ENCODE measurements around the gene INSRR.

Gene INSRR

GRCh38 chr1:156845055-156845952, 13.6 kb downstream of the INSRR start:
- no peak for FAIRE-seq
- DNase-seq (ENCODE audit: insufficient read length, low spot score) = no peak
- no peak for TF ChIP-seq POLR2A (IDR thresholded peaks at IDR 0.05; ENCODE audit: low read depth, low read length)

- TF ChIP-seq POLR2A (IDR thresholded peaks at IDR 0.05; ENCODE audit: low read depth, low read length) = no peak
- DNase-seq (ENCODE audit: insufficient read length, low spot score) = no peak
- FAIRE-seq = no peak
Observed at GRCh38 chr1:156844638-156845037, 14.3 kb downstream of the INSRR start.

- no peak for FAIRE-seq
- DNase-seq (ENCODE audit: insufficient read length, low spot score) = no peak
- no peak for TF ChIP-seq POLR2A (IDR thresholded peaks at IDR 0.05; ENCODE audit: low read depth, low read length)
Observed at GRCh38 chr1:156844102-156844501, 14.8 kb downstream of the INSRR start.

GRCh38 chr1:156842618-156843300, 16.2 kb downstream of the INSRR start:
- FAIRE-seq = no peak
- no peak for TF ChIP-seq POLR2A (IDR thresholded peaks at IDR 0.05; ENCODE audit: low read depth, low read length)
- DNase-seq (ENCODE audit: insufficient read length, low spot score) = no peak

GRCh38 chr1:156841295-156841855, 17.5 kb downstream of the INSRR start:
- DNase-seq (ENCODE audit: insufficient read length, low spot score) (no peak), FAIRE-seq (no peak)
- TF ChIP-seq POLR2A (IDR thresholded peaks at IDR 0.05; ENCODE audit: low read depth, low read length) = no peak

GRCh38 chr1:156840898-156841279, 18.0 kb downstream of the INSRR start:
- no peak for DNase-seq (ENCODE audit: insufficient read length, low spot score)
- no peak for FAIRE-seq
- no peak for TF ChIP-seq POLR2A (IDR thresholded peaks at IDR 0.05; ENCODE audit: low read depth, low read length)

- TF ChIP-seq POLR2A (IDR thresholded peaks at IDR 0.05; ENCODE audit: low read depth, low read length) = no peak
- FAIRE-seq (no peak), DNase-seq (ENCODE audit: insufficient read length, low spot score) (no peak)
Observed at GRCh38 chr1:156840186-156840897, 18.6 kb downstream of the INSRR start.

GRCh38 chr1:156839426-156840109, 19.3 kb downstream of the INSRR start:
- DNase-seq (ENCODE audit: insufficient read length, low spot score) (no peak), FAIRE-seq (no peak)
- no peak for TF ChIP-seq POLR2A (IDR thresholded peaks at IDR 0.05; ENCODE audit: low read depth, low read length)

- no peak for TF ChIP-seq POLR2A (IDR thresholded peaks at IDR 0.05; ENCODE audit: low read depth, low read length)
- DNase-seq (ENCODE audit: insufficient read length, low spot score) = peak; percentile 52
- no peak for FAIRE-seq
Observed at GRCh38 chr1:156838972-156839371, 19.9 kb downstream of the INSRR start.

GRCh38 chr1:156836892-156837291, 22.0 kb downstream of the INSRR start:
- FAIRE-seq = no peak
- DNase-seq (ENCODE audit: insufficient read length, low spot score) = no peak
- no peak for TF ChIP-seq POLR2A (IDR thresholded peaks at IDR 0.05; ENCODE audit: low read depth, low read length)

GRCh38 chr1:156836041-156836654, 22.8 kb downstream of the INSRR start:
- DNase-seq (ENCODE audit: insufficient read length, low spot score) (no peak), FAIRE-seq (no peak)
- TF ChIP-seq POLR2A (IDR thresholded peaks at IDR 0.05; ENCODE audit: low read depth, low read length) = no peak

- no peak for TF ChIP-seq POLR2A (IDR thresholded peaks at IDR 0.05; ENCODE audit: low read depth, low read length)
- no peak for DNase-seq (ENCODE audit: insufficient read length, low spot score)
- FAIRE-seq = no peak
Observed at GRCh38 chr1:156834322-156834721, 24.6 kb downstream of the INSRR start.

- FAIRE-seq = no peak
- TF ChIP-seq POLR2A (IDR thresholded peaks at IDR 0.05; ENCODE audit: low read depth, low read length) = no peak
- no peak for DNase-seq (ENCODE audit: insufficient read length, low spot score)
Observed at GRCh38 chr1:156833603-156834002, 25.3 kb downstream of the INSRR start.
